Suppressor macrophage treated with lipopolysaccharide for 1 hour (primary cell): ENCODE measurements around the gene SH3D21.

Experiments
- DNase-seq, 3 donors: peaks; one replicate each; pipeline ENCODE4 v3.0.0-alpha.2; 2020 to 2022

Gene SH3D21

GRCh38 chr1:36306210-36306901, at the start of gene SH3D21:
SH3D21 (plus strand) TSS chr1:36306368; CDS start chr1:36306421, 53 bp downstream.
- DNase-seq = peak; percentile 39 to 59 (median 47)

GRCh38 chr1:36256558-36257374, 49.4 kb upstream of the SH3D21 start:
- DNase-seq = no peak

GRCh38 chr1:36257375-36257767, 48.8 kb upstream of the SH3D21 start:
- no peak for DNase-seq

GRCh38 chr1:36258960-36259344, 47.2 kb upstream of the SH3D21 start:
- no peak for DNase-seq

- DNase-seq = no peak
Observed at GRCh38 chr1:36268981-36269380, 37.2 kb upstream of the SH3D21 start.

- DNase-seq = no peak
Observed at GRCh38 chr1:36269408-36269838, 36.7 kb upstream of the SH3D21 start.

- no peak for DNase-seq
Observed at GRCh38 chr1:36273024-36273423, 33.1 kb upstream of the SH3D21 start.

GRCh38 chr1:36274201-36274600, 32.0 kb upstream of the SH3D21 start:
- DNase-seq = no peak

- no peak for DNase-seq
Observed at GRCh38 chr1:36276688-36277087, 29.5 kb upstream of the SH3D21 start.

- DNase-seq = no peak
Observed at GRCh38 chr1:36279110-36279788, 26.9 kb upstream of the SH3D21 start.

GRCh38 chr1:36279789-36280296, 26.3 kb upstream of the SH3D21 start:
- DNase-seq = no peak

- no peak for DNase-seq
Observed at GRCh38 chr1:36284061-36284460, 22.1 kb upstream of the SH3D21 start.

- no peak for DNase-seq
Observed at GRCh38 chr1:36284517-36284916, 21.7 kb upstream of the SH3D21 start.

- DNase-seq = peak; percentile 87 to 92 (median 90)
Observed at GRCh38 chr1:36285443-36286101, 20.6 kb upstream of the SH3D21 start.

- DNase-seq = no peak
Observed at GRCh38 chr1:36286802-36287201, 19.4 kb upstream of the SH3D21 start.

- no peak for DNase-seq
Observed at GRCh38 chr1:36287595-36287994, 18.6 kb upstream of the SH3D21 start.

- no peak for DNase-seq
Observed at GRCh38 chr1:36295390-36295789, 10.8 kb upstream of the SH3D21 start.

GRCh38 chr1:36297062-36297461, 9.1 kb upstream of the SH3D21 start:
- DNase-seq = no peak

GRCh38 chr1:36298640-36299039, 7.5 kb upstream of the SH3D21 start:
- no peak for DNase-seq

GRCh38 chr1:36300526-36300925, 5.6 kb upstream of the SH3D21 start:
- peak; percentile 74 to 90 (median 87) for DNase-seq

- no peak for DNase-seq
Observed at GRCh38 chr1:36301220-36301619, 4.9 kb upstream of the SH3D21 start.

GRCh38 chr1:36303244-36303643, 2.9 kb upstream of the SH3D21 start:
- DNase-seq = no peak
